Stomach smooth muscle (tissue), 2 donors: ENCODE results near the gene HLX.

Experiments
- H3K27ac ChIP-seq: one replicate; pipeline ENCODE4 v1.7.0; 2013; ENCODE audit warnings: mild to moderate bottlenecking, low read length, inconsistent platforms
- H3K27me3 ChIP-seq, 2 donors: one replicate each; pipeline ENCODE4 v1.7.0; 2013; ENCODE audit warnings: low read length in 2 of 2; ENCODE audit not compliant: insufficient read depth in 2 of 2, control insufficient read depth in 1 of 2
- H3K36me3 ChIP-seq, 2 donors: one replicate each; pipeline ENCODE4 v1.7.0; 2013; ENCODE audit warnings: low read length in 2 of 2; ENCODE audit not compliant: control insufficient read depth in 2 of 2, insufficient read depth in 2 of 2
- H3K4me1 ChIP-seq: one replicate; pipeline ENCODE4 v1.7.0; 2013; ENCODE audit warnings: low read length; ENCODE audit not compliant: control insufficient read depth, insufficient read depth
- H3K4me3 ChIP-seq, 2 donors: one replicate each; pipeline ENCODE4 v1.7.0; 2013; ENCODE audit warnings: low read length in 2 of 2
- H3K9ac ChIP-seq, 2 donors: one replicate each; pipeline ENCODE4 v1.7.0; 2013; ENCODE audit warnings: low read length in 2 of 2, mild to moderate bottlenecking in 1 of 2
- H3K9me3 ChIP-seq, 2 donors: one replicate each; pipeline ENCODE4 v1.7.0; 2013; ENCODE audit warnings: low read length in 2 of 2; ENCODE audit not compliant: control insufficient read depth in 2 of 2
- donor health status: healthy.
- donor health status: Pancreatic carcinoma.

HLX gene

DNA sequence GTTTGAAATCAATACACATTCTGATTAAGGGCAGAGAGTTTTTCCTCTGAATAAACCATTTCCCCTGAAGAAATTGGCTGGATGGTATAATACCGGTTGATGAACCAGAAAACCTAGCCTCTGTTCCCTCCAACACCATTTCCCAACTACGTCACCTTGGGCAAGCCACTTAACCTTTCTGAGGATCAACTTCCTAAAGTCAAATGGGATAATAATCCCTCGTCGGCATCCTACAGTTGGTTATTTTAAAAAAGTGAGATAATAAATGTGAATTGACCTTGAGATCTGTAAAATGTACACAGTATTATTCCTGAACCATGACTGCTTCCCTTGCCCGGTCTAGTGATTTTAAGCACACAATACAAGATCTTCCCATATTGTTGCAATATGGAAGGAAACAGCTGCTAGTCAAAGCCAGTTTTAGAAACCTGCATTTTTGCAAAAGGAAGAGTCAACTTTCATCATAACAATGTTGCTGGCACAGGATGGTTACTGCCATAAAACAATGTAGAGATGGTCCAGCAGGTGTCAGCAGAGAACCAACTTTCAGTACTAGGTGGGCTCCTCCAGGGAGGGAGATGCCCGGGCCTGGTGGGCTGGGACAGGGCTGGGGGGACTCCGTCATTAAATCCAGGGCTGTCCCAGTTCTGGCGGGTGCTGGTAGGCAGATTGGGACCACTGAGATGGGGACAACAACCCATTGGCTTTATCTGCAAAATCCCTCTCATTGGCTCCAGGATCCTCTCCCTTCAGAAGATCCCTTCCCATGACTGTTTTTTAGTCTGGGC, 5.2 kb upstream of the HLX start:
- no peak overlapping the region for H3K27ac ChIP-seq
- no peaks in the 10 kb centered on the region for H3K9me3 ChIP-seq
- no peaks in the 10 kb centered on the region for H3K36me3 ChIP-seq
- H3K9ac ChIP-seq: no peak overlapping the region
- H3K4me1 ChIP-seq: peaks cover 11% of the 10 kb centered on the region
- no peak overlapping the region for H3K4me3 ChIP-seq
- peaks cover 24 to 26% of the 10 kb centered on the region in 2 donors for H3K27me3 ChIP-seq

- Histone ChIP-seq H3K27ac (no peak overlapping the region), H3K27me3 (peaks cover 25 to 38% of the 10 kb centered on the region in 2 donors), H3K4me3 (no peak overlapping the region), H3K9me3 (no peaks in the 10 kb centered on the region), H3K4me1 (peaks cover 20% of the 10 kb centered on the region), H3K36me3 (no peaks in the 10 kb centered on the region), H3K9ac (no peak overlapping the region)
Measured at GRCh38 chr1:220875260-220875659, 4.0 kb upstream of the HLX start.

- H3K27me3 ChIP-seq: peaks cover 37 to 52% of the 10 kb centered on the region in 2 donors
- no peak overlapping the region for H3K27ac ChIP-seq
- H3K9ac ChIP-seq: no peak overlapping the region
- H3K36me3 ChIP-seq: no peaks in the 10 kb centered on the region
- peaks cover 29% of the 10 kb centered on the region for H3K4me1 ChIP-seq
- no peaks in the 10 kb centered on the region for H3K9me3 ChIP-seq
- H3K4me3 ChIP-seq: peak overlapping the region in 1 of 2 donors; percentile 52
Measured at GRCh38 chr1:220876511-220877376, 2.5 kb upstream of the HLX start.

DNA sequence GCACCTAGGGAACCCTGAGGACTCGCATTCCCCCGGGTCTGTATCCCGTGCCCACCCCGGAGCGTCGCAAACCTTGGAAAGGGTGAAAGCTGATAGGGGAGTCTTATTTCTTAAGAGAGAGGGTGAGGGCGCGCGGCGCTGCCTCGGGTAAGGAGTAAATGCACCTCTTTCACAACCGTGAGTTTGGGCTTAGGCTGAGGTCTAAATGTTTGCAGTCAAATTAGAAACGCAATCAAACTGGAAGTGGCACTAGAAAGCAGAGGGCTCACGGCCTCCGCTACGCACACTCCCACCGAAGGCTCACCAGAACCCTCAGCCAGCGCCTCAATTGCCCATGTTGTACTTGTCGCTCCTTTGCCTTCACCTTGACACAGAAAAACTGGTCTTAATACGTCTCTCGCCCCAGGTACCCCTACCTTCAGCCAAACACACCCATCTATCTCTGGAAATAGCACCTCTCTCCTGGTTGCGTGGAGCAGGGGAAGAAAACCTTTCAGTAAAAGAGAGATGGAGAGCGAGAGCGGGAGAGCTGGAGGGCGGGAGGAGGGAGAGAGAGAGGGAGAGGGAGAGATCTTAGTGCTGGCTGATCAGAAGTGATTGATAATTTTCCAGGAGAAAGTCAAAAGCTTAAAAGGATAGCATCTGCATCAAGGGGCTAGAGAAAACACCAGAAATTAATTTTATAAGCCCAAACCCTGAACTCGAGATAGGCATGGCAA, 1.7 kb upstream of the HLX start:
- H3K27me3 ChIP-seq: peaks cover 42 to 60% of the 10 kb centered on the region in 2 donors
- no peak overlapping the region for H3K27ac ChIP-seq
- no peak overlapping the region for H3K9ac ChIP-seq
- peak overlapping the region in 1 of 2 donors; percentile 52 for H3K4me3 ChIP-seq
- no peaks in the 10 kb centered on the region for H3K36me3 ChIP-seq
- peaks cover 31% of the 10 kb centered on the region for H3K4me1 ChIP-seq
- no peaks in the 10 kb centered on the region for H3K9me3 ChIP-seq

DNA sequence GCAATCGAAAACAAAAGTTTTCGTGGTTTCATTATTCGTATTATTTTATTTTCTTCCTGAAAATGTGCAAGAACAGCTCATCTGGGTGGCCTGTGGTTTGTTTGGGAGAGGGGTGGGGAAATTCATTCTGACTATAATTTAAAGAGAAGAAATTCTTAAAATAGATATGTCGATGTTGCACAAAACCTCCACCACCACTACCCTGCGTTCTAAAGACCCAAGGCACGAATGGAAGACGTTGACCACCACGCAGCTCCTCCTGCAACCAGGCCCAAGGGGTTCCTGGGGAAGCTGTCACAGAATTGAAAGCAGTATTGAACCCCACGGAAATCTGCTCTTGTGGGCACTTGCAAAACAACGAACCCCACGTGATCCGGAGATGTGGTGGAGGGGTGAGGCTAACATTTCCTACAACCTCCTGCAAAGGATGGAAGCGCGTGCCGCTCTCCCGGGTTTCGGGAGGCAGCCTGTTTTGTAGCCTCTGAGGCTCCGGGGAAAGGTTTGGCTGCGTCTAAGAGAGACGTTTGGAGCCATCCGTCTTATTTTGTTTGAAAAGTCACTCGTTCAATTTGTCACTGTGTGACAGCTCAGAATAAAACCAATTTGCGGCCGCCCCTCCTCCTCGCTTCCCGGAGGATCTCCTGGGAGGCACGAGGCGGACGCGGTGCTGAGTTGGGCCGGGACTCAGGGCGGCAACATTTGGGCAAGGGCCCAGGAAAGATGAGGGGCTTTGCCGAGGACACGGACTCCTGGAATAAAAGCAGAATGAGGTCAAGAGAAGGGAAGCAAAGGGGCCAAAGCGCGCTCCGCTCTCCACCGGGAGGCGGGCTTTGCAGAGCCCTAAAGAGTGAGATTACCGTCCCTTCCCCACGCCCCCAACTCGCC, 810 bp upstream of the HLX start:
- Histone ChIP-seq H3K4me3 (peak overlapping the region; percentile 58 to 75), H3K27ac (peak overlapping the region; percentile 24), H3K36me3 (no peaks in the 10 kb centered on the region), H3K27me3 (peaks cover 48 to 62% of the 10 kb centered on the region in 2 donors), H3K4me1 (peaks cover 31% of the 10 kb centered on the region), H3K9me3 (no peaks in the 10 kb centered on the region), H3K9ac (peak overlapping the region in 1 of 2 donors; percentile 34)

DNA sequence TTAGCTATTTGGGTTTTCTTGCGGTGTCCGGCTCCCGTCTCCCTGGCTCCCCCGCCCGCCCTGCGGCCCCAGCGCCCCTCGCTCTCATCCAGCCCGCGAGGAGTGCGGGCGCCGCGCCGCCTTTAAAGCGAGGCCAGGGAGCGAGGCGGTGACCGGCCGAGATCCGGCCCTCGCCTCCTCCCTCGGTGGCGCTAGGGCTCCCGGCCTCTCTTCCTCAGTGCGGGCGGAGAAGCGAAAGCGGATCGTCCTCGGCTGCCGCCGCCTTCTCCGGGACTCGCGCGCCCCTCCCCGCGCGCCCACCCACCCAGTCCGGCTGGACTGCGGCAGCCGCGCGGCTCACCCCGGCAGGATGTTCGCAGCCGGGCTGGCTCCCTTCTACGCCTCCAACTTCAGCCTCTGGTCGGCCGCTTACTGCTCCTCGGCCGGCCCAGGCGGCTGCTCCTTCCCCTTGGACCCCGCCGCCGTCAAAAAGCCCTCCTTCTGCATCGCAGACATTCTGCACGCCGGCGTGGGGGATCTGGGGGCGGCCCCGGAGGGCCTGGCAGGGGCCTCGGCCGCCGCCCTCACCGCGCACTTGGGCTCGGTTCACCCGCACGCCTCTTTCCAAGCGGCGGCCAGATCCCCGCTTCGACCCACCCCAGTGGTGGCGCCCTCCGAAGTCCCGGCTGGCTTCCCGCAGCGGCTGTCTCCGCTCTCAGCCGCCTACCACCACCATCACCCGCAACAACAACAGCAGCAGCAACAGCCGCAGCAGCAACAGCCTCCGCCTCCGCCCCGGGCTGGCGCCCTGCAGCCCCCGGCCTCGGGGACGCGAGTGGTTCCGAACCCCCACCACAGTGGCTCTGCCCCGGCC, 492 bp downstream of the HLX start:
- Histone ChIP-seq H3K9ac (peak overlapping the region; percentile 47 to 54), H3K9me3 (no peaks in the 10 kb centered on the region), H3K27me3 (peaks cover 56 to 72% of the 10 kb centered on the region in 2 donors), H3K36me3 (no peaks in the 10 kb centered on the region), H3K4me1 (peaks cover 35% of the 10 kb centered on the region), H3K4me3 (peak overlapping the region; percentile 58 to 75), H3K27ac (peak overlapping the region; percentile 49)

- Histone ChIP-seq H3K9ac (peak overlapping the region in 1 of 2 donors; percentile 54), H3K9me3 (no peaks in the 10 kb centered on the region), H3K4me1 (peaks cover 37% of the 10 kb centered on the region), H3K4me3 (peak overlapping the region; percentile 58 to 75), H3K27me3 (peaks cover 62 to 77% of the 10 kb centered on the region in 2 donors), H3K27ac (no peak overlapping the region), H3K36me3 (no peaks in the 10 kb centered on the region)
Measured at GRCh38 chr1:220880362-220880670, 1.1 kb downstream of the HLX start.

DNA sequence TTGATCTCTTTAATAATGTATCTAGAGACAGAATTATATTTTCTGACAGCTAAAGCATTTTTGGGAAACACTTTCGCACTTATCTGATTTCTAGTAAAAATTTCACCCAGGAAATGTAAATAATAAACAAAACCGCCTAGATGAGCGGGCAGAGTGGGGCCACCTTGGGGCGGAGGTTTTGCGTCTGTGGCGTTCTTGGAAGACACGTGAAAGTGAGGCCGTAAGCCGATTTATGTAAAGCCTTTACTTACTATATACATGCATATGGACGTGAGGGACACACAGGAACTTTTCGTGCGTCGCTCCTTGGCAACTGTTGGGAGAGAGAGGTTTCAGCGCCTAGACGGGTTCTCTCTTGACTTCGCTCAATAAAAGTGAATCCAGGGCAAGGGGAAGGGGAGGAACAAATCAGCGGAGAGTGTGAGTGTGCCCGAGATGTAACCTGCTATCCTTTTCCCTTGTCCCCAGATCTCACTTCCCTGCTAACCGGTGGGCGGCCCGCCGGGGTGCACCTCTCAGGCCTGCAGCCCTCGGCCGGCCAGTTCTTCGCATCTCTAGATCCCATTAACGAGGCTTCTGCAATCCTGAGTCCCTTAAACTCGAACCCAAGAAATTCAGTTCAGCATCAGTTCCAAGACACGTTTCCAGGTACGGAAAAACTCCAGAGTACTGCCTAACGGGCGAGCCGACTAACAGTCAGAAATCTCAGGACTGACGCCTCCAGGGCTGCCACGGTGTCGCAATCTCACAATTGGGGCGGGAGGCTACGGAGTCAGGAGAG, 1.7 kb downstream of the HLX start:
- H3K4me3 ChIP-seq: peak overlapping the region; percentile 58 to 75
- no peaks in the 10 kb centered on the region for H3K9me3 ChIP-seq
- no peak overlapping the region for H3K27ac ChIP-seq
- H3K4me1 ChIP-seq: peaks cover 37% of the 10 kb centered on the region
- H3K27me3 ChIP-seq: peaks cover 65 to 83% of the 10 kb centered on the region in 2 donors
- H3K9ac ChIP-seq: peak overlapping the region in 1 of 2 donors; percentile 54
- H3K36me3 ChIP-seq: peaks cover 0 to 3% of the 10 kb centered on the region in 2 donors
